ENCODE data around the gene CES5A.

DNA sequence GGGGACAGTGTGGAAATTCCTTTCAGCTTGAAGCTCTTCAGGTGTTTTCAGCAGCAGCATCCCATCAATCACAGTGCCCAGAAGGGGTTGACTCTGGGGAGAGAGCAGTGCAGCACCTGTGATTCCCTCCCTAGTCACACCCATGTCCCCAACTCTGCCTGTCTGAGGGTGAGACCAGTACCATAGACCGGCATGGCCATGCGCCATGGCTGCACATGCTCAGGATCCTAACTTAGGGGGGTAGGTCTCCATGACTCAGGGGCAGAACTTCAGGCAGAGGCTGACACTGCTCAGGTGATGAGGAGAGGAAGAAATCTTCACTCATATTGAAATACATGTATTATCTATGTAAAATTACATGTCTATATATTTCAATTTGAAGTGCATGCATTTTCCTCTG, 62.2 kb downstream of the CES5A start:
- TF ChIP-seq, protein P1, sequence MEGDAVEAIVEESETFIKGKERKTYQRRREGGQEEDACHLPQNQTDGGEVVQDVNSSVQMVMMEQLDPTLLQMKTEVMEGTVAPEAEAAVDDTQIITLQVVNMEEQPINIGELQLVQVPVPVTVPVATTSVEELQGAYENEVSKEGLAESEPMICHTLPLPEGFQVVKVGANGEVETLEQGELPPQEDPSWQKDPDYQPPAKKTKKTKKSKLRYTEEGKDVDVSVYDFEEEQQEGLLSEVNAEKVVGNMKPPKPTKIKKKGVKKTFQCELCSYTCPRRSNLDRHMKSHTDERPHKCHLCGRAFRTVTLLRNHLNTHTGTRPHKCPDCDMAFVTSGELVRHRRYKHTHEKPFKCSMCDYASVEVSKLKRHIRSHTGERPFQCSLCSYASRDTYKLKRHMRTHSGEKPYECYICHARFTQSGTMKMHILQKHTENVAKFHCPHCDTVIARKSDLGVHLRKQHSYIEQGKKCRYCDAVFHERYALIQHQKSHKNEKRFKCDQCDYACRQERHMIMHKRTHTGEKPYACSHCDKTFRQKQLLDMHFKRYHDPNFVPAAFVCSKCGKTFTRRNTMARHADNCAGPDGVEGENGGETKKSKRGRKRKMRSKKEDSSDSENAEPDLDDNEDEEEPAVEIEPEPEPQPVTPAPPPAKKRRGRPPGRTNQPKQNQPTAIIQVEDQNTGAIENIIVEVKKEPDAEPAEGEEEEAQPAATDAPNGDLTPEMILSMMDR (IDR thresholded peaks at IDR 0.05) = no peak
- no peak for TF ChIP-seq POLR2A (IDR thresholded peaks at IDR 0.05)

All from heart left ventricle (tissue), 13 donors.